Stimulated activated CD8-positive, alpha-beta memory T cell treated with anti-CD3 and anti-CD28 coated beads, Interleukin-4, amount 100 ng/mL, for 1 hour (primary cell): Measurements from ENCODE around the gene PRG2.

ENCODE experiments used
- DNase-seq, 2 donors: peaks; one replicate each; pipeline ENCODE4 v3.0.0-alpha.2; 2020; ENCODE audit warnings: low read depth in 2 of 2, low spot score in 1 of 2

The PRG2 gene

GRCh38 chr11:57397394-57397990 is 7.0 kb upstream of the PRG2 start:
- no peak for DNase-seq

- DNase-seq, result no peak
Measured at GRCh38 chr11:57396744-57397143, 6.3 kb upstream of the PRG2 start.

GRCh38 chr11:57395905-57396623 is 5.6 kb upstream of the PRG2 start:
- no peak for DNase-seq

- no peak for DNase-seq
Measured at GRCh38 chr11:57394203-57394965, 3.9 kb upstream of the PRG2 start.

- DNase-seq, result no peak
Measured at GRCh38 chr11:57392763-57393105, 2.3 kb upstream of the PRG2 start.

- DNase-seq, result no peak
Measured at GRCh38 chr11:57392066-57392762, 1.8 kb upstream of the PRG2 start.

GRCh38 chr11:57391539-57391938 is 1.1 kb upstream of the PRG2 start:
- DNase-seq, result no peak

GRCh38 chr11:57391111-57391510 is 661 bp upstream of the PRG2 start:
- no peak for DNase-seq

- DNase-seq, result no peak
Measured at GRCh38 chr11:57387289-57388030, 3.0 kb downstream of the PRG2 start.

GRCh38 chr11:57386178-57386940 is 4.1 kb downstream of the PRG2 start:
- no peak for DNase-seq

- DNase-seq, result no peak
Measured at GRCh38 chr11:57380975-57381374, 9.5 kb downstream of the PRG2 start, which contains the start of gene PRG3. Gene PRG3 (minus strand): TSS chr11:57381150. CDS start chr11:57380708, 442 bp downstream.

- DNase-seq, result no peak
Measured at GRCh38 chr11:57379732-57380131, 10.7 kb downstream of the PRG2 start.

GRCh38 chr11:57378186-57378585 is 12.3 kb downstream of the PRG2 start:
- DNase-seq, result no peak

- no peak for DNase-seq
Measured at GRCh38 chr11:57377107-57377506, 13.3 kb downstream of the PRG2 start.

- no peak for DNase-seq
Measured at GRCh38 chr11:57376095-57377090, 14.1 kb downstream of the PRG2 start.

GRCh38 chr11:57375490-57375889 is 15.0 kb downstream of the PRG2 start:
- no peak for DNase-seq

- no peak for DNase-seq
Measured at GRCh38 chr11:57374966-57375365, 15.5 kb downstream of the PRG2 start.

- DNase-seq, result no peak
Measured at GRCh38 chr11:57373146-57373545, 17.3 kb downstream of the PRG2 start.

GRCh38 chr11:57370941-57371340 is 19.5 kb downstream of the PRG2 start:
- no peak for DNase-seq
